GM21576 (cell line): ENCODE measurements around the gene LRP10.

Source experiments
- ATAC-seq: cut with Tn5 transposase; IDR thresholded peaks from one replicate; pipeline ENCODE4 v1.9.1; 2021; ENCODE audit warnings: mild to moderate bottlenecking, moderate library complexity; ENCODE audit not compliant: unreplicated experiment

Gene LRP10

GRCh38 chr14:22884738-22885523, 13.4 kb downstream of the LRP10 start:
- ATAC-seq = no peak

DNA sequence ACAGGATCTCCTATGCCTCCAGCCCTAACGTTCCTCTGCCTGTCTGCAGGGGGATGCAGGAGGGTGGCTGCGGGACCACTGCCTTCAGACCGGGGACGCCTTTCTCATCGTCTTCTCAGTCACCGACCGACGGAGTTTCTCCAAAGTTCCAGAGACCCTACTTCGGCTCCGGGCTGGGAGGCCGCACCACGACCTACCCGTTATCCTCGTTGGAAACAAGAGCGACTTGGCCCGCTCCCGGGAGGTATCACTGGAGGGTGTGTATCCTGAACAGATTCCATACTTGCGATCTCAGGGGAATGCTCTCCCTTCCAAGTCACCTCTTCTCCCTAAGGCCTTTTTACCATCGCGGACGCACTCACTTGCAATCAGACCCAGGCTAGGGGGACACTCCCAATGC, 14.4 kb downstream of the LRP10 start:
- ATAC-seq = no peak

GRCh38 chr14:22886500-22887259, 15.1 kb downstream of the LRP10 start:
- peak; percentile 50 for ATAC-seq

DNA sequence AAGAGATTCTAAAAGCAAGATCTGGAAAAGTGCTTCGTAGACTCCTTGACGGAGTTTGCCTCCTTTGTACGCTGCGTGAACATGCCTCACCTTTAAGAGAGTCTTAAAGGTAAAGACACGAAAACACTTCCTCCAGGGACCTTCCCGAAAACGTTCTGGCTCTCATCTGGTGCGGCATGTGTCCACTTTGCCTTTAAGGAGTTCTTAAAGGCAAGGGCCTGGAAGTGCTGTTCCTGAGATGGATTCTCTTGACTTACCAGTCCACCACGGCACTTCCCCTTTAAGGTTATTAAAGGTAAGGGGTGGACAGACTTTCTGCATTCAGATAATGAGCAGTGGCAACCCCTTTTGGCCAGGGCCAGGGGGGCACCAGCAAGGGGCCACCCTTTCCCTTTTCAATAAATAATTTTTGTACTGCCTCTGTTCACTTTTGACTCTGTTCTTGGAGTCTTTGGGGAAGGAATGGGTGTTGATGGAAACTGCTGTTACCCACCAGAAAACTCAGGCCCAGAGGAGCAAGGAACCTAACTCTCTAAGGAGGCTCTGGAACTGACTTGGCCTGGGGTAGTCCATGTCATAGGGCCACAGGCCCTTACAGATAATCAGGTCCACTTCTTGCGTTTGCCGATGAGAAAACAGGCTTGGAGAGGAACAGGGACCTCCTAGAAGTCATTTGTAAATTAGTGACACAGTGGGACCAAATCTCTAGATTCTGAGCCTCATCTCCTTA, 15.9 kb downstream of the LRP10 start:
- peak; percentile 31 for ATAC-seq

DNA sequence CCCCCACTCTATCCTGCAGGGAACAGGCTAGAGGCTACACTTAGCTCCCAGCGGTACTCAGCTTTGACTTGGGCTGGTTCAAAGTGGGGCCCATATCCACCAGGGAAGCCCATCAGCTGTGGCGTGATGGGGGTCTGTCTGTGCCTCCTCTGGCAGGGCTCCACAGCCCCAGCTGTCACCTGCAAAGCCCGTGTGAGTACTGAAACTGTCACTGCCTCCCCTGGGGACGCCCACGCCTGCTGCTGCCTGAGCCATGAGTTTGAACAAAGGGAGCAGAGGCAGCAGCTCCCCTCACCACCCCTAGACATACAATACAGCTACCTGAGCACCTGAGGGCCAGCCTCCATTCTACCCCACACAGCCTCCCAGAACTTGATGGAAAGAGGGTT, 16.4 kb downstream of the LRP10 start:
- peak; percentile 38 for ATAC-seq

DNA sequence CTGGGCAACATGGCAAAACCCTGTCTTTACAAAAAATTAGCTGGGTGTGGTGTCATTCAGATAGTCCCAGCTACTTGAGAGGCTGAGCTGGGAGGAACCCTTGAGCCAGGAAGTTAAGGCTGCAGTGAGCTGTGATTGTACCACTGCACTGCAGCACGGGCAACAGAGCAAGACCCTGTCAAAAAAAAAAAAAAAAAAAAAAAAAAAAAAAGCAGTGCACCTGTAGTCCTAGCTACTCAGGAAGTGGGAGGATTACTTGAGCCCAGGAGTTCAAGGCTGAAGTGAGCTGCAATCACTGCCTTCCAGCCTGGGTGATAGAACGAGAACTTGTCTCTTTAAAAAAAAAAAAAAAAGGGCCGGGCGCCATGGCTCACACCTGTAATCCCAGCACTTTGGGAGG, 17.1 kb downstream of the LRP10 start:
- ATAC-seq = no peak

- no peak for ATAC-seq
These were observed 18.9 kb downstream of the LRP10 start for GRCh38 chr14:22890416-22890815.

- ATAC-seq = no peak
These were observed 20.9 kb downstream of the LRP10 start for GRCh38 chr14:22892488-22892887.

DNA sequence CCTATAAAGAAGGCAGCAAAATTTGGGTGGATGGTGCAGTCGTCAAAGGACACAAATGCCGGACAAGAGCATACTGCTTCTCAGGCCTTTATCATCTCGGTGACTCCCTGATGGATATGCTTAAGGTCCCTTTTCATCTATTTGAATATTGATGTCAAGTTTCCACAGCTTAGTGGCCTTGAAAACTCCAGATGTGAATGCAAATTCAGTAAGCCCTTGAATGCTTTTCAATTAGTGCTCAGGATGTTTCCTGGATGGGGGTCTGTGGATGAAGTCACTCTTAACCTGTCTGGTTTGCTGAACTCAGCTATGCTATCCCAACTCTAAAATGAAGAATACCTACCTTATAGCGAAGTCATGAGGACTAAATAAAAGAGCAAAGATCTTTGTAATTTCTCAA, 22.2 kb downstream of the LRP10 start:
- ATAC-seq = no peak

DNA sequence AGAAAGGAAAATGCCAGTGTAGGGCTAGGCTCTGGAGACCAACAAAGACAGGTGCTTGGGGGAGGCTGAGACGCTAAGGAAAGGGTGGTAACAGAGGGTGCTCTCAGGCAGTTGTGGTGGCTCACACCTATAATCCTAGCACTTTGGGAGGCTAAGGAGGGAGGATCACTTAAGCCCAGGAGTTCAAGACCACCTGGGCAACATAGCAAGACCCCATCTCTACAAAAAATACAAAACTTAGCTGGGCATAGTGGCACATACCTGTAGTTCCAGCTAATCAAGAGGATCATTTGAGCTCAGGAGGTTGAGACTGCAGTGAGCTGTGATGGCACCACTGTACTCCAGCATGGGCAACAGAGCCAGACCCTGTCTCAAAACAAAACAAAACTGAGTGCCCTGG, 23.9 kb downstream of the LRP10 start:
- ATAC-seq = no peak

DNA sequence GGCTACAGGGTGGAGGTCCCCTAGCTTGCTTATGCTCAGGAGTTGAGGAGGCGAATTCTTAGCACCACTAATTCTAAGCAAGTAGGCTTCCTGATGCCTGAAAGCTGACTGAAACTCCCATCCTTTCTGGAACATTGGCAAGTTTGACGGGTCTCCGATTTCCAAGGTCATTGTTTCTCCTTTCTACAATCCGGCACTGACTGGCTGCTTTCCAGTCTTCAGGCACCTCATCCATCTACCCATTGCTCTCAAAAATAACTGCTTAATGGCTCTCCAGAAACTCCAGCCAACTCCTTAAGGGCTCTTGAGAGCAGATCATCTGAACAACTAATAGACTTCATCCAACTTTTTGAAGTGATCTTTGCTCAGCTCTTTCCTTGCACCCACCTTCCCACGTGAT, 24.8 kb downstream of the LRP10 start:
- ATAC-seq = no peak

GRCh38 chr14:22896760-22897159, 25.2 kb downstream of the LRP10 start:
- no peak for ATAC-seq

- no peak for ATAC-seq
These were observed 25.8 kb downstream of the LRP10 start for GRCh38 chr14:22897357-22897756.

- ATAC-seq = no peak
These were observed 27.0 kb downstream of the LRP10 start for GRCh38 chr14:22898302-22899090.

- ATAC-seq = no peak
These were observed 28.7 kb downstream of the LRP10 start for GRCh38 chr14:22900081-22900799.

DNA sequence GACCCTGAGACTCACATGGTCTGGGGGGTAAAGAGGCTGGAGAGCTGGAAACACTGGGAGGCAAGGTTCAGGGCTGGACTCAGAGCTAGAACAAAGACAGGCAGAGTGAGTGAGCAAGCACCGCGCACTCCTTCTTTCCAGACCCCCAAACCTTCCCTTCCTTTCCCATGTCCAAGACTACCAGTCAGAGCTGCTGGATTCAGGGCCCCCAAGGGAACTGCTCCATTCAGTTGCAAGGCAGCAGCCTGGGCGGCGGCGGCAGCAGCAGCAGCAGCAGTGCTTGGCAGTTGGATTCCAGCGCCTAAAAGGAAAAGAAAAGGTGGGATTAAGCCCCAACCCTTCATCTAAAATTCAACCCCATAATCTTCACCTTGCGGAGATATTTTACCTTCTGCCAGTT, 30.3 kb downstream of the LRP10 start:
- no peak for ATAC-seq

GRCh38 chr14:22903742-22904087, 32.2 kb downstream of the LRP10 start:
- ATAC-seq = no peak

- no peak for ATAC-seq
These were observed 34.1 kb downstream of the LRP10 start for GRCh38 chr14:22905627-22906026.

DNA sequence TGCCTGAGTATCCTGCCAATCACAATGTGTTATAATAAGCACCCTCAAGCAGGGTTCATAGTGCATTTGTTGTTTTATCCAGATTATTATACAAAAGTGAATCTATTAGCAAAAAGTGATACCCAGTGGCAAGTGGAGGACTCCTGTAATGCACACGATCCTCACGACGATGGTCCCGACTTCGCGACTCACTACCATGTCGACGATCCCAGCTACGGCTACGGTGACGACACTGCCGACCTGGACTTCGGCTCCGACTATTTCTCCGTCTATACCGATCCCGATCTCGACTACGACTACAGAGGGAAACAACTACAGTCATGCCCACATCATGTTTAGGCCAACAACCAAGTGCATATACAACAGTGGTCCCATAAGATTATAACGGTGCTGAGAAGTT, 34.5 kb downstream of the LRP10 start:
- ATAC-seq = no peak

DNA sequence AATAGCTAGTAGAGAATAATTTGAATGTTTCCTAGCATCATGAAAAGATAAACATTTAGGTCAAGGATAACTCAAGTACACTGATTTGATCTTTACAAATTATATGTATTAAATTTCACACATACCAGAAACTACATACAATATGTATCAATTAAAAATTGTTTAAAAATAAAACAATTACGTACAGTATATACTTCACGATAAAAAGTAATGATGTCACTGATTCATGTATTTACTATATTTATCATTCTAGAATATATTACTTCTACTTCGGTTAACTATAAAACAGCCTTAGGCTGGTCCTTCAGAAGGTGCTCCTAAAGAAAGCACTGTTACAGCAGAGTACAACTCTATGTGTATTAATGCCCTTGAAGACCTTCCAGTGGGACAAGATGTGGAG, 35.9 kb downstream of the LRP10 start:
- no peak for ATAC-seq
